Memory B cell (primary cell): ENCODE measurements around the gene GPATCH3.
"Not testable (repeated sequence)": the region's sequence is repeated elsewhere in the genome, so short reads cannot be mapped to it uniquely, and the experiment has no call there.

Experiments used
- ATAC-seq: fragments of 150-1000 bp; cut with Tn5 transposase; 2 replicates; pipeline ENCODE4 v1.10.0; 2021; ENCODE audit warnings: low read depth, mild to moderate bottlenecking, moderate library complexity
- DNase-seq, 2 donors: peaks; one replicate each; pipeline ENCODE4 v3.0.0; 2022; ENCODE audit warnings: low spot score in 2 of 2
- H3K27ac Mint-ChIP-seq: one replicate; pipeline ENCODE4 v1.8.0; 2022; ENCODE audit warnings: mild to moderate bottlenecking, moderate library complexity, mixed read lengths
- H3K27me3 Mint-ChIP-seq: one replicate; pipeline ENCODE4 v1.8.0; 2022; ENCODE audit warnings: mixed read lengths
- H3K36me3 Mint-ChIP-seq: one replicate; pipeline ENCODE4 v1.8.0; 2022; ENCODE audit warnings: mild to moderate bottlenecking, mixed read lengths
- H3K4me1 Mint-ChIP-seq: one replicate; pipeline ENCODE4 v1.8.0; 2022; ENCODE audit warnings: mixed read lengths
- H3K4me3 Mint-ChIP-seq: one replicate; pipeline ENCODE4 v1.8.0; 2022; ENCODE audit warnings: mild to moderate bottlenecking, moderate library complexity, mixed read lengths
- H3K9me3 Mint-ChIP-seq: one replicate; pipeline ENCODE4 v1.8.0; 2022; ENCODE audit warnings: mixed read lengths

Gene GPATCH3

GRCh38 chr1:26900001-26900814, at the start of gene GPATCH3:
TSS of gene GPATCH3 (minus strand) at chr1:26900467. CDS start at chr1:26900442, 25 bp downstream.
- DNase-seq, result peak; percentile 80 to 81
- peaks cover 8% of the 10 kb centered on the region for H3K36me3 Mint-ChIP-seq
- peak; percentile 94 for ATAC-seq
- peak within 1 kb of the TSS; percentile 97 for H3K4me3 Mint-ChIP-seq
- H3K4me1 Mint-ChIP-seq, result peaks cover 17% of the 10 kb centered on the region
- peak within 1 kb of the TSS; percentile 98 for H3K27ac Mint-ChIP-seq
- H3K27me3 Mint-ChIP-seq, result no peaks in the 10 kb centered on the region
- H3K9me3 Mint-ChIP-seq, result no peaks in the 10 kb centered on the region

- peaks cover 20% of the 10 kb centered on the region for H3K36me3 Mint-ChIP-seq
- no peak overlapping the region for H3K27ac Mint-ChIP-seq
- ATAC-seq (no peak), DNase-seq (no peak)
- H3K4me3 Mint-ChIP-seq, result no peak overlapping the region
- no peaks in the 10 kb centered on the region for H3K27me3 Mint-ChIP-seq
- peaks cover 4% of the 10 kb centered on the region for H3K4me1 Mint-ChIP-seq
- H3K9me3 Mint-ChIP-seq, result no peaks in the 10 kb centered on the region
These were observed 49.7 kb upstream of the GPATCH3 start for GRCh38 chr1:26949926-26950319.

- ATAC-seq, result no peak
- Mint-ChIP-seq H3K27me3 (no peaks in the 10 kb centered on the region), H3K4me1 (peaks cover 4% of the 10 kb centered on the region), H3K9me3 (no peaks in the 10 kb centered on the region), H3K36me3 (peaks cover 20% of the 10 kb centered on the region), H3K27ac (no peak overlapping the region), H3K4me3 (no peak overlapping the region)
- DNase-seq, result no peak
These were observed 49.1 kb upstream of the GPATCH3 start for GRCh38 chr1:26949266-26949925.

- H3K27me3 Mint-ChIP-seq, H3K9me3 Mint-ChIP-seq, DNase-seq, ATAC-seq, H3K4me3 Mint-ChIP-seq, H3K27ac Mint-ChIP-seq, H3K4me1 Mint-ChIP-seq: not testable (repeated sequence)
- H3K36me3 Mint-ChIP-seq, result peaks cover 18% of the 10 kb centered on the region
These were observed 48.4 kb upstream of the GPATCH3 start for GRCh38 chr1:26948725-26949057.

GRCh38 chr1:26946270-26946669, 46.0 kb upstream of the GPATCH3 start:
- Mint-ChIP-seq H3K27me3 (no peaks in the 10 kb centered on the region), H3K4me1 (peaks cover 4% of the 10 kb centered on the region), H3K4me3 (no peak overlapping the region), H3K27ac (no peak overlapping the region), H3K36me3 (peaks cover 24% of the 10 kb centered on the region), H3K9me3 (no peaks in the 10 kb centered on the region)
- DNase-seq (no peak), ATAC-seq (no peak)

- no peak overlapping the region for H3K27ac Mint-ChIP-seq
- H3K4me3 Mint-ChIP-seq, result no peak overlapping the region
- peaks cover 21% of the 10 kb centered on the region for H3K36me3 Mint-ChIP-seq
- H3K4me1 Mint-ChIP-seq, result peaks cover 2% of the 10 kb centered on the region
- no peak for ATAC-seq
- no peak for DNase-seq
- H3K27me3 Mint-ChIP-seq, result no peaks in the 10 kb centered on the region
- no peaks in the 10 kb centered on the region for H3K9me3 Mint-ChIP-seq
These were observed 45.5 kb upstream of the GPATCH3 start for GRCh38 chr1:26945728-26946127.

GRCh38 chr1:26945138-26945537, 44.9 kb upstream of the GPATCH3 start:
- Mint-ChIP-seq H3K27me3 (no peaks in the 10 kb centered on the region), H3K9me3 (no peaks in the 10 kb centered on the region), H3K4me1 (no peaks in the 10 kb centered on the region), H3K4me3 (no peak overlapping the region), H3K27ac (no peak overlapping the region), H3K36me3 (peaks cover 18% of the 10 kb centered on the region)
- DNase-seq, result no peak
- ATAC-seq, result no peak

GRCh38 chr1:26942656-26943055, 42.4 kb upstream of the GPATCH3 start:
- no peak for ATAC-seq
- Mint-ChIP-seq H3K27me3 (no peaks in the 10 kb centered on the region), H3K4me1 (no peaks in the 10 kb centered on the region), H3K27ac (no peak overlapping the region), H3K9me3 (no peaks in the 10 kb centered on the region), H3K4me3 (no peak overlapping the region), H3K36me3 (peaks cover 21% of the 10 kb centered on the region)
- DNase-seq, result no peak

- H3K36me3 Mint-ChIP-seq, result peaks cover 23% of the 10 kb centered on the region
- H3K27ac Mint-ChIP-seq, result no peak overlapping the region
- DNase-seq (no peak), ATAC-seq (no peak)
- H3K9me3 Mint-ChIP-seq, result no peaks in the 10 kb centered on the region
- H3K4me1 Mint-ChIP-seq, result no peaks in the 10 kb centered on the region
- H3K27me3 Mint-ChIP-seq, result no peaks in the 10 kb centered on the region
- H3K4me3 Mint-ChIP-seq, result no peak overlapping the region
These were observed 41.0 kb upstream of the GPATCH3 start for GRCh38 chr1:26941311-26941710.

GRCh38 chr1:26938659-26939025, 38.4 kb upstream of the GPATCH3 start:
- Mint-ChIP-seq H3K36me3 (peaks cover 19% of the 10 kb centered on the region), H3K4me1 (no peaks in the 10 kb centered on the region), H3K27ac (no peak overlapping the region), H3K27me3 (no peaks in the 10 kb centered on the region), H3K9me3 (no peaks in the 10 kb centered on the region), H3K4me3 (no peak overlapping the region)
- no peak for ATAC-seq
- no peak for DNase-seq

GRCh38 chr1:26938004-26938658, 37.9 kb upstream of the GPATCH3 start:
- Mint-ChIP-seq H3K27me3 (no peaks in the 10 kb centered on the region), H3K27ac (no peak overlapping the region), H3K4me3 (no peak overlapping the region), H3K4me1 (peaks cover under 1% of the 10 kb centered on the region), H3K36me3 (peaks cover 19% of the 10 kb centered on the region), H3K9me3 (no peaks in the 10 kb centered on the region)
- no peak for ATAC-seq
- DNase-seq, result no peak

- Mint-ChIP-seq H3K36me3 (peaks cover 15% of the 10 kb centered on the region), H3K27ac (no peak overlapping the region), H3K9me3 (no peaks in the 10 kb centered on the region), H3K27me3 (no peaks in the 10 kb centered on the region), H3K4me1 (peaks cover 9% of the 10 kb centered on the region), H3K4me3 (no peak overlapping the region)
- ATAC-seq (no peak), DNase-seq (no peak)
These were observed 36.6 kb upstream of the GPATCH3 start for GRCh38 chr1:26936823-26937222.

- H3K4me1 Mint-ChIP-seq, result peaks cover 9% of the 10 kb centered on the region
These were observed 32.3 kb upstream of the GPATCH3 start for GRCh38 chr1:26932531-26932930.

GRCh38 chr1:26923711-26924110, 23.4 kb upstream of the GPATCH3 start:
- Mint-ChIP-seq H3K27ac (peak overlapping the region; percentile 88), H3K27me3 (no peaks in the 10 kb centered on the region), H3K36me3 (peaks cover 8% of the 10 kb centered on the region), H3K4me1 (peaks cover 17% of the 10 kb centered on the region), H3K4me3 (peak overlapping the region; percentile 93), H3K9me3 (no peaks in the 10 kb centered on the region)
- no peak for ATAC-seq
- no peak for DNase-seq

More at GRCh38 chr1:26932531-26932930, 32.3 kb upstream of the GPATCH3 start:
- H3K4me3 Mint-ChIP-seq, result no peak overlapping the region
- DNase-seq (peak in 1 of 2 donors; percentile 28), ATAC-seq (peak; percentile 100)
- peaks cover 13% of the 10 kb centered on the region for H3K36me3 Mint-ChIP-seq
- no peaks in the 10 kb centered on the region for H3K27me3 Mint-ChIP-seq
- peak overlapping the region; percentile 53 for H3K27ac Mint-ChIP-seq
- H3K9me3 Mint-ChIP-seq, result no peaks in the 10 kb centered on the region
